Measurements from ENCODE around the gene CD300C.
"Not testable (repeated sequence)": the region's sequence is repeated elsewhere in the genome, so short reads cannot be mapped to it uniquely, and the experiment has no call there.

Gene CD300C

DNA sequence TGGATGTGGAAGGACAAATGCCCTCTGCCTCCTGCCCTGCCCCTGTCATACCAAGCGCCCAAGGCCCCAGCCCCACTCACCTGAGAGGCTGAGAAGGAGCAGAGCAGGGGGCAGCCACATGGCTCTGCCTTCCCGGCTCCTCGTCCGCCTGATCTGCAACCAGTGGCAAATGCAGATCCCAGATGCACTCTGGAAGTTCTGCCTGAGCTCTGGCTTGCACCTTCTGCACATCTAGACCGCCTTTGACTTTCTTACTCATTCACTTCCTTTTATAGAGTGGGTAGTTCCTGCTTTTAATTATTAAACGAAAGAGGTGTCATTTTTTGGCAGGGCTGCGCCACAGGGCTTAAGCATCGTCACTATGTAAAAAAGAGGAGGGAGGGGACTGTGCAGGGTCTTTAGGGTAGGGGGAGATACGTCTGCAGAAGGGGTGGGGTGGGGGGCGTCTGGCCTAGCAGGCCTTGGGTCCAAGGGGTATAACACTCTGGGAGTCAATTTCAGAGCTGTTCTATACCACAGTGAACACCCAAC is 14.6 kb downstream of the CD300C start, which contains the start of gene CD300LB:
TSS of gene CD300LB (minus strand) at position 245 of the 531 bp plus-strand sequence. CDS start at position 120, 125 bp downstream.
- no peak for DNase-seq (ENCODE audit: low spot score)

DNA sequence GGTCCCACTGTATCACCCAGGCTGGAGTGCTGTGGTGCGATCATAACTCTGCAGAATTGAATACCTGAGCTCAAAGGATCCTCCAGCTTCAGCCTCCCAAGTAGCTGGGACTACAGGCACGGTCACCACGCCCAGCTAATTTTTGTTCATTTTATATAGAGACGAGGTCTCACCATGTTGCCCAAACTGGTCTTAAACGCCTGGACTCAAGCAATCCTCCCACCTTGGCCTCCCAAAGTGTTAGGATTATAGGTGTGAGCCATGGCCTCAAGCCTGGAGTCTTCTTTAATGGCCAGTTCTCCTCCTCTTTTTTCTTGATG is 15.1 kb downstream of the CD300C start:
- DNase-seq (ENCODE audit: low spot score): no peak

DNA sequence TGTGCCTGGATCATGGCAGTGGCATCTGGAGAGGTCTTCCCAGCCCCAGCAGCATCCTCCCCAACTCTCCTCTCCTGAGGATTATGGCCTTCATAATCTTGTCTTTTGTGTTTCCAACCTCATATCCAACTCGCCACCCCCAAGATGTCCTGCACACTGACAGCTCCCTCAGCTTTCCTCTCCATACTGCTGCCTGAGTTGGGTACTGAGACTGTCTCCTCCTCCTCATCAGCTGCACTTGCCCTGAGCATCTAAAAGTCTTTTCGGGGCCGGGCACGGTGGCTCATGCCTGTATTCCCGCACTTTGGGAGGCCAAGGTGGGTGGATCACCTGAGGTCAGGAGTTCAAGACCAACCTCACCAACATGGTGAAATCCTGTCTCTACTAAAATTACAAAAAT is 16.7 kb downstream of the CD300C start:
- DNase-seq (ENCODE audit: low spot score): no peak

DNA sequence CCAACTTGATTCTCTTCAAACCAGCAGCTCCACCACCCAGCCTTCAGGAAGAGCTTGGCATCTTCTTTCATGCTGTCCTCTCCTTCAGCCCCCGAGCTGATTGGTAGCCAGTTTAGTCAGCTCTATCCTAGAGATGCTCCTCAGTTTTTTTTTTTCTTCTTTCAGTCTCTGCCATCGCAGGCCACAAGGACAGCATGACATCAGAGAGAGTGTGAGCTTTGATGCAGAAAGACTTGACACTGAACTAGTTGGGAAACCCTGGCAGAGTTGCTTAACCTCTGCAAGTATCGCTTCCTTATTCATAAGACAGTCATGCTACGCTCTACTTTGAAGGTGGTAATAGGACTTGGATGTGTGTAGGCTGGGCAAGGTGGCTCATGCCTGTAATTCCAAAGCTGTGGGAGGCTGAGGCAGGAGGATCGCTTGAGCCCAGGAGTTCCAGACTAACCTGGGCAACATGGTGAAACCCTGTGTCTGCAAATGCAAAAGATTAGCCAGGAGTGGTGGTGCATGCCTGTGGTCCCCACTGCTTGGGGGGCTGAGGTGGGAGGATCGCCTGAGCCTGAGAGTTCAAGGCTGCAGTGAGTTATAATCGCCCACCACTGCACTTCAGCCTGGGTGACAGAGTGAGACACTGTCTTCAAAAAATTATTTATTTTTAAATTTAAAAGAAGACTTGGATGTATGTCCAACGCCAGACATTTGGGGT is 17.3 kb downstream of the CD300C start:
- DNase-seq (ENCODE audit: low spot score): no peak

DNA sequence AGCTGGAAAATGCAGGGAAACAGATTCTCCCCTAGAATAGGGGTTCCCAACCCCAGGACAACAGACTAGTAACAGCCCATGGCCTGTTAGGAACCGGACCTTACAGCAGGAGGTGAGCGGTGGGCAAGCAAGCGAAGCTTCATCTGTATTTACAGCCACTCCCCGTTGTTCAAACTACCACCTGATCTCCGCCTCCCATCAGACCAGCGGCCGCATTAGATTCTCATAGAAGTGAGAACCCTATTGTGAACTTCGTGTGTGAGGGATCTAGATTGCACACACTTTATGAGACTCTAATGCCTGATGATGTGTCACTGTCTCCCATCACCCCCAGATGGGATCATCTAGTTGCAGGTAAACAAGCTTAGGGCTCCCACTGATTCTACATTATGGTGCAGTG is 18.2 kb downstream of the CD300C start:
- DNase-seq (ENCODE audit: low spot score): no peak

DNA sequence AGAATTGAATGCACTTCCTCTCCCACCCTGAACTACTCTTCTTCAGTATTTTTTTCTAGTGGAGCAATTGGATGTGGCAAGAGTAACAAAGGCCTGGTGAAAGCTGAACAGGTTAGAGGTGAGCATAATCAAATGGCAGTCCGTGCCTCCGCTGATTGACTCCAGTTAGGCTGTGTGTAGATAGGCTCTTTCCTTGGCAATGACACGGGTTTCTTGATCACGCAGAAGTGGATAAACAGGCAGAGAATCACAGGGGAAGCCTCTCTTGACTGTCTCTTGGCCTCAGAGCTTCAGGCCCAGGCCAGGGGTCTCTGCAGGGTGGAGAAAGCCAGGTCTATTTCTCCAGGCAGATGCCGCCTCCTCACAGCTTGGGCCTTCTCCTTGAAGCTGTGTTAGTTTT is 18.8 kb downstream of the CD300C start:
- no peak for DNase-seq (ENCODE audit: low spot score)

DNA sequence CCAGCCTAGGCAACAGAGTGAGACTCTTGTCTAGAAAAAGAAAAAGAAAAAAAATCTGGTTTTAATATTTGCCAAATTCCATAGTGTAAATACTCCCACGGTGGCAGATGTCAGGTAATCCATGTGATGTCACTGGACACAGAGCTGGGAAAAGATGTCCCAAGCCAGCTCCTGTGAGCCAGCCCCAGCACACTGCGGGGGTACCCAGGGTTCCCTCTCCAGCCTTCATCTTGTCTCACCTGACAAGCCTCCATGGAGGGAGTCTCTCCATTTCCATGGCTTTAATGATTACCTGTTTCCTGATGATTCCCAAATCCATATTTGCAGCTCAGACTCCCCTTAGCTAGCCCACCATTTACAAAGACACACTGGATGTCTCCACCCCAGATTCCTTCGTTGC is 19.2 kb downstream of the CD300C start:
- DNase-seq (ENCODE audit: low spot score): no peak

DNA sequence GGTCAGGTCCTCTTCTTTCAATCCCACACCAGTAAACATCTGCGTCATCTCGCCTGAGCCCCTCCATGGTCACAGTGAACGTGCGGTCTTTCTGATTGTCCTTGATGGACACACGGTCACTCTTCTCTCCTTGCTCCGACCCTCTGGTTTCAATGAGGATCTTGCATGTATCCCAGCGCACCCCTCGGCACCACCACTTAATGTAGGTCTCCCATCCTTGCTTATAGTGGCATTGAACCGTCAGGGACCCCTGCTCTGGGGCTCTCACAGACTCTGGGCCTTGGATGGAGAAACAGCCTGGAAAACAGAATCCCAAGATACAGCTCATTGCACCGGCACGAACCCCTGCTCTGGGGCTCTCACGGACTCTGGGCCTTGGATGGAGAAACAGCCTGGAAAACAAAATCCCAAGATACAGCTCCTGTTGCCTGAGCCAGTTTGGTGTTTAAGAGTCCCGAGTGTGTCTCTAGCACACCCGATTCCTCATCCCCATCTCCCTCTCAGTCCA is 20.1 kb downstream of the CD300C start:
- DNase-seq (ENCODE audit: low spot score): no peak

DNA sequence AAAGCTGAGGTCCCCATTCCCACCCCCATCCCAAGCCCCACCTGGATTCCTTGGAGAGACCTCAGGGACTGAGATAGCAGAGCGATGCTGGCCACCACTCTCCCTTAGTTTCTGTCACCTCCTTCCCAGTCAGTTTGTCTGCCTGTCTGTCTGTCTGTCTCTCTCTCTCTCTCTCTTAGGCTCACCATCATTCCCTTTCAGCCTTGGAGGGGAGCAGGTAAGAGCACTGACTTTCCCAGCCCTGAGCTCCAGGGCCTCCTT is 20.5 kb downstream of the CD300C start:
- DNase-seq (ENCODE audit: low spot score): no peak

DNA sequence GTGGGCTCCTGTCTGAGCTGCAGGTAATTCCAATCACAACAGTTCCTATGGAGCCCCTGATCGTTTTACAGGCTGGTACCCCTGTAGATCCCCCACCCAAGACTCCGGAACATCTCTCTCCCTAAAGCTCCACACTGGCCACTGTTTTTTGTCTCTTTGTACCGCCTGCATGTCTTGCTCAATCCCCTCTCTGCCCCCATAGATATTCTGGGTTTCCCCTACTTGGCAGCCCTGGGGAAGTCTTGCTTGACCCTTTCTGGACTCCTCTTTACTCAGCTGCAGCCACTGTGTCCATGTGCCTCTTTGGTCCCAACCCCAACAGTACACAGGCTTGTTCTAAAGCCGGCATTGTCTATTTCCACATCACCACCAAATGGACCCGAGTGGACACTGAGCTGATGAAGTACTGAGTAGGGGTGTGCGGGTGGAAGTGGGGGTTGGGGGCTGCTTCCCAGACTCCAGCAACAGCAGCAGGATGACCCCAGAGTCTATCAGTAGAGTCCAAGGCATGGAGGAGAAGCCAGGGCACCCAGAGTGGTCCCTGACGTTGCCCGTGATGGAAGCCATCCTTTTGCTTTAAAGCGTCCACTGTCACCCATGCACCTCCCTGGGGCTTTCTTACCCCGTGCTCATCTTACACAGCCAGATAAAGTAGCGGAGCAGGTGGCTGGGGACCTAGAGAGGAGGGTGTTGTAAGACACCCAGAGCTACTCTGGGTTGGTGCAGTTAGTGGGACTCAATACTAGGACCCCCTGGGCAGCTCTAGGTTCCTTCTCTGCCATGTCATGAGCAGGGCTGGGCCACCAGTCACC is 21.1 kb downstream of the CD300C start:
- DNase-seq (ENCODE audit: low spot score): no peak

DNA sequence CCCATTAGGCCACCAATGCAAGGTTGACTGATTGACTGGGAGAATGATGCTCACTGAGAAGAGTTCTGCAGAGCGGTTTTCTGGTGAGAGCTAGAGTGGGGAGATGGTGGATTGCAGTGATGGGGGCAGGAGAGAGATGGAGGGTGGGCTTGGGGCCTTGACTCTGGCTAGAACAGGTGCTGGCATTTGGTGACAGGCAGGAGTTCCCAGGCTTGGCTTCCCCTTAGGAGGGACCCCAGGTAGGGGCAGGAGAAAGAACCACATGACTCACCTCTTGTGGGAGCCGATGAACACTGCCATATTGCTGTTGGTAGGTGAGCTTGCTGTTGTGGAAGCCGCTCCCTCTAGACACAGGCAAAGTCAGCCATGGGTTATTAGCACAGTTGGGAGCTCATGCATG is 22.6 kb downstream of the CD300C start:
- DNase-seq (ENCODE audit: low spot score): no peak

DNA sequence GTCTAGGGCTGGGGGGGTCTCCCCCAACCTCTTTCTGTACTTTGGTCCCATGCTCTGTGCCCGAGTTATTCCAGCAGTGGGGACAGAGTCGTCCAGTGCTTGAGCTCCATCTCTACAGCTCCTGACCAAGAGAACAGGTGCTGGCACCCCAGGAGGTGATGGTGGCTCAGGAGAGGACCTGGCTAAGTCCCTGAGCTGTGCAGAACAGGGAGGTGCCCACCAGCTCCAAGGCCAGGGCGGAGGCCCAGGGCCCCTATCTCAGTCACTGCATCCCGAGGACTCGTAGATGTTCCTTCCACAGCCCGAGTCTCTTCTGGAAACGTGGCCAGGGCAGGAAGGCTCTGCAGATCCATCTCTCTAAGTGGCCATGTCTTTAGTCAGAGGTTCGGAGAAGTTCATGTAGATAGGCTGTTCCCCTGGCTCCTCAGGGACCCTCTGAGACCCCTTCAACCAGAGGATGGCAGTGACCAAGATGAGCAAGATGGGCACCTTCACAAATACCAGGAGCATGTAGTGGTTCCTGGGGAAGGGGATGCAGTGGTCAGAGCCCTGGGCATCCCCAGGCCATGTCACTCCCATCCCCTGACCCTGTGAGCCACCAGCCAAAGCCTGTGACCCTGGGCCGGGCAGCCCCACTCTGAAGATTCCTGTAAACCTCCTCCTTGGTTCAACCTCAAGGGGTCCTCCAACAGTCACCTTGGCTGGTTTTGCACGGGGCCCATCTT is 23.4 kb downstream of the CD300C start:
- DNase-seq (ENCODE audit: low spot score): no peak

DNA sequence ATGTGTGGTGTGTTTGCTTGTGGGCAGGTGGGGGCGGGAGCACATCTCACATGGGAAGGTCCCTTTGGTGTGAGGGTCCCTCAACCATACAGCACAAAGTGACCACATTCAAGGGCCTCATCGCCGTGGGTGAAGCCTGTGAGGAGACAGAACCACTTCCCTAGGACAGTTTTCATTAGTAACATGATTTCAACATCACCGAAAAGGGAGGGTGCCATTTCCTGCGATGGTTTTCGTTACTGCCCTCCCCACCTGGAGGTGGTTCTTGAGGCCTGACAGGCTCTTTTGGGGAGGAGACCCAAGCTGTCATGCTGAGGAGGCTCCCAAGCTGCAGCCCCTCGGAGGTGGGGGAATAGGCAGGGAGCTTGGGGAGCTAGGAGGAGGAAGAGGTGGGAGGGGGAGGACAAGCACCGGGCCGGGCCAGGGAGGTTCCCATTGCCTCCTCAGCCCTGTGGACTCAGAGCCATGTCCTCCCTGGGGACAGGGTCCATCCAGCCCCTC is 24.2 kb downstream of the CD300C start:
- no peak for DNase-seq (ENCODE audit: low spot score)

DNA sequence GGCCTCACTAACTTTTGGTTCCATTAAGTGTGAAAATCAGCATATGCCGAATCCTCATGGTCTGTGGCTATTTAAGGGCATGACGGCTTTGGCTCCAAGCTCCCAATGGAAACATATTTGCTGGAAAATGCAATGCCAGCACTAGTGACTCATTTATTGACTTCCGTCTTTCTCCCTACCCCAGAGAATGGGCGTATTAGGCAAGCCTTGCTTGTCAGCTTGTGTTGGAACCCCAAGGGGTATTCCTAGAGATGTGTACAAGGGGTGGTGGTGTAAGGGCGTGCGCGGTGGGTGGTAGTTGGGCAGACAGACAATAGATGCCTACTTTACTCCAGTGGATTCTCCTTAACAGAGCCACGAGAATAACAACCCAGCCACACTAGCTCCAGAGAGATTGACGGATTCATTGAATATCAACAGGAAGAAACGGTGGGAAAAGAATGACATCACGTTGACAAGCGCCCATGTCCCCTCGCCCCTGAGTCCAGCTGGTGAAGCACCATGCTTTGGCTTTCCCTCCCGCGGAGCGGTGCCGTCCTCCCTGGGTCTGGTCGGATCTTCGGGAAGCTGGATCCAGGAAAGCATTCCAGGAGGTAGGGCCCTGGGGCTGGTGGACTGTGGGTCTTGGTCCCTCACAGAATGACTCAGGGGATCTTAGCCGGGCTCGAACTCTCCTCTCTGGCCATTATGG is 25.0 kb downstream of the CD300C start:
- no peak for DNase-seq (ENCODE audit: low spot score)

DNA sequence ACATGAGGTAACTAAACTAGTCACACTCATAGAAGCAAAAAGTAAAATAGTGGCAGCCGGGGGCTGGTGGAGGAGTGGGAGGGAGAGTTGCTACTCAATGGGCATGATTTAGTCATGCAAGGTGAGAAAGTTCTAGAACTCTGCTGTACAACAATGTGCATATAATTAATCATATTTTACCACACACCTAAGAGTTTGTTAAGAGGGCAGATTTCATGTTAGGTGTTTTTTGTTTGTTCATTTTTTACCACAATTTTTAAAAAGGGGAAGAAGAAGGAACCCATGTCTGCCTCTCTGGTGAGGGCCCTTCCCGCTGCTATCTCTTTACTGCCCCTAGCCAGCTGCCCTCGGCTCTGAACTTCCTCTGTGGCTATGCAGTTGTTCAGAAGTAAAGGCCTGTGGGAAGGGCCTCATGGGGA is 25.9 kb downstream of the CD300C start:
- DNase-seq (ENCODE audit: low spot score): no peak

DNA sequence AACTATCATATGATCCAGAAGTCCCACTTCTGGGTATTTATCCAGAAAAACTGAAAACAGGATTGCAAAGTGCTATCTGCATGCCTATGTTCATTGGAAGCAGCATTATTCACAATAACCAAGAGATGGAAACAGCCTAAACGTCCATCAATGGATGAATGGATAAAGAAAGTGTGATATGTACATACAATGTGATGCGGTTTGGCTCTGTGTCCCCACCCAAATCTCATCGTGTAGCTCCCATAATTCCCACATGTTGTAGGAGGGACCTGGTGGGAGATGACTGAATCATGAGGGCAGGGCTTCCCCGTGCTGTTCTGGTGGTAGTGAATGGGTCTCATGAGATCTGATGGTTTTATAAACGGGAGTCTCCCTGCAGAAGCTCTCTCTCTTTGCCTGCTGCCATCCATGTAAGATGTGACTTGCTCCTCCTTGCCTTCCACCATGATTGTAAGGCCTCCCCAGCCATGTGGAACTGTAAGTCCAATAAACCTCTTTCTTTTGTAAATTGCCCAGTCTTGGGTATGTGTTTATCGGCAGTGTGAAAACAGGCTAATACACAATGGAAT is 27.4 kb downstream of the CD300C start:
- DNase-seq (ENCODE audit: low spot score): not testable (repeated sequence)

DNA sequence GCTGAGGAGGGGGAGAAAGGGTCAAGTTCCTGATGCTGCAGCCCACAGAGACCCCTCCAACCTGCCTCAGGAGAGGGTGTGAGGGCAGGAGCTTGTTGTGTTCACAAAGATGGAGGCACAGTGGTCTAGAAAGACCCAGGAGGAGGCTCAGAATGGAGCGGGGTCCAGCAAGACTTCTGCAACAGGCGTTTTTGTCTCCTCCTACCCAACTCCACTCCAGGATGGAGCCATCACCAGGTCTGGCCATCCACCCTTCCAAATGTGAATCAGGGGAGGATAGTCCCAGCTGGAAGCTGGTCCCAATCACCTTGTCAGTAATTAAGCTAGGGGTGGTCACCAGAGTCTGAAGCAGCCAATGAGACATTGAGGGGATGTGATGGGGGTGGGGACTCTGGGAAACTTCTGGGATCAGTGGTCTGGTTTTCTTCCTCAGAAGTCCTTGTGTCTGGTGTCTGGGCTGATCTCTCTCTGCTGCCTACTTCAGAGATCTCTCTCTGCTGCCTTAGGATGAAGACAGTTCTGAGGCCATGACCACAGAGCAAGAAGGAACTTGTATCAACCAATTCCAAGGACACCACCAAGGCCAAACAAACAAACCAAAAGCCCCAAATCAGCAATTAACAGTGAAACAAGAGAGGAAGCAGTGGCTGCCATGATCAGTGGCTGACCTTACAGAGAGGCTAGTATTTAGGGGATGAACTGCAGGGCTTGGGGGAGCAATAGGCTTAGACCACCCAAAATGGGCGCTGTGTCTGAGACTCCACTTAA is 29.2 kb downstream of the CD300C start:
- no peak for DNase-seq (ENCODE audit: low spot score)

DNA sequence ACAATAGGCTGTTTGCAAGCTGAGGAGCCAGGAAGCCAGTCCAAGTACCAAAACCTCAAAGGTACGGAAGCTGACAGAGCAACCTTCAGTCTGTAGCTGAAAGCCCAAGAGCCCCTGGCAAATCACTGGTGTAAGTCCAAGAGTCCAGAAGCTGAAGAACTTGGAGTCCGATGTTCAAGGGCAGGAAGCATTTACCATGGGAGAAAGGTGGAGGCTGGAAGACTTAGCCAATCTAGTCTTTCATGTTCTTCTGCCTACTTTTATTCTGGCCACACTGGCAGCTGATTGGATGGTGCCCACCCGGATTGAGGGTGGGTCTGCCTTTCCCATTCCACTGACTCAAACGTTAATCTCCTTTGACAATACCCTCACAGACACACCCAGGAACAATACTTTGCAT is 30.0 kb downstream of the CD300C start:
- no peak for DNase-seq (ENCODE audit: low spot score)

DNA sequence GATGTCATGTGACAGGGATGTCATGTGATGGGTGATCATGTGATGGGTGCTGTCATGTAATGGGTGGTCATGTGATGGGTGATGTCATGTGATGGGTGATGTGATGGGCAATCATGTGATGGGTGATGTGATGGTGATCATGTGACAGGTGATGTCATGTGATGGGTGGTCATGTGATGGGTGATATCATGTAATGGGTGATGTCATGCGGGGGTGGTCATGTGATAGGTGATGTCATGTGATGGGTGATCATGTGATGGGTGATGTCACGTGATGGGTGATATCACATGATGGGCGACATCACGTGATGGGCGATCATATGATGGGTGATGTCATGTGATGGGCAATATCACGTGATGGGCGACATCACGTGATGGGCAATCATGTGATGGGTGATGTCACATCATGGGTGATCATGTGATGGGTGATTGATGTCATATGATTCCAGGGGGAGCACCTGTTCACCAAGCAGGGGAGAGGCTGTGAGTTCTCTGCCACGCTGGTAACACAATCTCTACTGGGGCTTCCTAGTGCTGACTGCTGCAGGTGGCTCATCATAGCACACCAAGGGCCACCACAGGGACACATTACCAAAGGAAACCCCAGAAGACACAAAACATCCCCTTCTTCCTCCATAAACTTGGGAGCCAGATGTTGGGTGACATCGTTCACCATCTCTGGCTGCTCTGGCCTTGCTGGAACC is 31.1 kb downstream of the CD300C start:
- no peak for DNase-seq (ENCODE audit: low spot score)

DNA sequence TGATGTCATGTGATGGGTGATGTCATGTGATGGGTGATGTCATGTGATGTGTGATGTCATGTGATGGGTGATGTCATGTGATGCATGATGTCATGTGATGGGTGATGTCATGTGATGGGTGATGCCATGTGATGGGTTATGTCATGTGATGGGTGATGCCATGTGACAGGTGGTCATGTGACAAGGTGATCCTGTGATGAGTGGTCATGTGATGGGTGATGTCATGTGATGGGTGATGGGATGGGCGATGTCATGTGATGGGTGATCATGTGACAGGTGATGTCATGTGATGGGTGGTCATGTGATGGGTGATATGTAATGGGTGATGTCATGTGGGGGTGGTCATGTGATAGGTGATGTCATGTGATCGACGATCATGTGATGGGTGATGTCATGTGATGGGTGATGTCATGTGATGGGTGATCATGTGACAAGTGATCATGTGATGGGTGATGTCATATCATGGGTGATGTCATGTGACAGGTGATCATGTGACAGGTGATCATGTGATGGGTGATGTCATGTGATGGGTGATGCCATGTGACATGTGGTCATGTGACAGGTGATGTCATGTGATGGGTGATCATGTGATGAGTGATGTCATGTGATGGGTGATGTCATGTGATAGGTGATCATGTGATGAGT is 31.8 kb downstream of the CD300C start:
- no peak for DNase-seq (ENCODE audit: low spot score)

All from CD4-positive, alpha-beta T cell treated with Interleukin-2 at 100 ng/mL for 4 hours (primary cell).